A549 treated with CORT108297 at 1 μM for 4 hours (cell line): ENCODE data around the gene SH3PXD2A. TPM values are rescaled to one million over a fixed set of nuclear protein-coding genes. Genes with fewer than 3 reads are reported as not detected.

Experiments
- total RNA-seq: library from RNA; stranded (reverse); fragments of 200-300 nt; extraction: Qiagen RNA extraction; gene quantifications from 5 replicates; pipeline ENCODE4 v1.2.3, GENCODE V29; 2022

The SH3PXD2A gene
- 1.2 to 2.8 TPM (median 1.9 TPM) in 5 replicates for total RNA-seq

GRCh38 chr10:103855424-103855823 lies at the start of gene SH3PXD2A:
Gene SH3PXD2A, minus strand, starts transcription at chr10:103855576. Its CDS starts 310 bp downstream, at chr10:103855266.

Other genes with a start within 250 kb of the SH3PXD2A start
- gene STN1, start 62.6 kb upstream of the SH3PXD2A start, total RNA-seq = 16.5 to 19.4 TPM (median 19.0 TPM) in 5 replicates
- gene SLK, start 111.6 kb upstream of the SH3PXD2A start, total RNA-seq = 21.7 to 37.8 TPM (median 28.7 TPM) in 5 replicates
- 1.6 to 2.7 TPM (median 2.2 TPM) in 5 replicates for gene COL17A1, start 230.3 kb upstream of the SH3PXD2A start, total RNA-seq